NCI-H1092 (cell line): Measurements from ENCODE around the gene TM4SF4.

ENCODE experiments used
- DNase-seq: peaks from one replicate; lab custom pipeline; 2025; lab: John Stamatoyannopoulos, UW

The TM4SF4 gene

GRCh38 chr3:149548669-149549065, 74.2 kb downstream of the TM4SF4 start:
- DNase-seq, result no peak

- no peak for DNase-seq
Measured at GRCh38 chr3:149551500-149551899, 77.0 kb downstream of the TM4SF4 start.

- no peak for DNase-seq
Measured at GRCh38 chr3:149552700-149553099, 78.2 kb downstream of the TM4SF4 start.
